ENCODE data around the gene CALN1. TPM values are rescaled to one million over a fixed set of nuclear protein-coding genes. Genes with fewer than 3 reads are reported as not detected.

CALN1 gene
- total and polyA plus RNA-seq, 2 of the 8 experiments (the other 6 are each of a cell fraction or from before 2014, with no cell fraction given) = 6.4 to 15.2 TPM

DNA sequence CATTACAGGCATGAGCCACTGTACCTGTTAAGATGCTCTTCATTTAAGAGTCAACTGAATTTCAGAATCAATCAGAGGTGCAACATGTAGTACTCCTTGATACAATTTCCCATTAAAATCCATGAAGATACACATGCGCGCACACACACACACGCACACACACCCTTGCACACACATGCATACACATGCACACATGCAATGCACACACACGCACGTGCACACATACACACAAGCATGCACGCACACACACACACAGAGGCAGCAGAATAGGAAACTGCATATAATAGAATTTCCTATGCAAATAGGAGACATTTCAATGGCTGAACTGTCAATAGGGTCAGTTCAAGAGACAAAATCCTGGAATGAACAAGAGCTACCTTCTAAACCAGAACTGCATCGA lies 192.6 kb downstream of the CALN1 start:
- TF ChIP-seq RBBP5 (IDR thresholded peaks at IDR 0.05; ENCODE audit: borderline replicate concordance, low read depth, low read length) (no peak), NANOG (IDR thresholded peaks at IDR 0.05; ENCODE audit: insufficient read depth, low read depth, low read length, poor library complexity, severe bottlenecking) (no peak), CBX8 (IDR thresholded peaks at IDR 0.05; ENCODE audit: borderline replicate concordance, low read depth, low read length) (no peak)
- Histone ChIP-seq H2AFZ (ENCODE audit: low read length) (no peak overlapping the region), H3K79me2 (ENCODE audit: control insufficient read depth in 1 of 2, insufficient read depth in 2 of 2, low read length in 2 of 2) (peaks cover 0 to 3% of the 10 kb centered on the region in 2 experiments; a peak in 2 of 4 replicates), H4K91ac (replicated peaks; ENCODE audit: insufficient read length, low read length) (no peak overlapping the region), H3K56ac (replicated peaks; ENCODE audit: insufficient read length, low read depth, low read length) (no peak overlapping the region), H3K9ac (replicated peaks in 1 of 4; ENCODE audit: extremely low read depth in 1 of 4, low read depth in 3 of 4, low read length in 3 of 4) (no peak overlapping the region), H3K4me2 (ENCODE audit: insufficient read depth in 1 of 2, low read depth in 2 of 2, low read length in 2 of 2) (no peak overlapping the region), H2BK15ac (ENCODE audit: low read length) (no peak overlapping the region), H3K14ac (ENCODE audit: insufficient read length) (no peak overlapping the region), H3K18ac (ENCODE audit: extremely low read depth, low read length) (no peak overlapping the region), H2BK12ac (ENCODE audit: low read depth, low read length) (no peak overlapping the region), H3K79me1 (ENCODE audit: low read depth, low read length) (no peaks in the 10 kb centered on the region), H3K23me2 (ENCODE audit: low read depth, low read length) (no peaks in the 10 kb centered on the region; the same call in 1 of the 2 replicates), H4K8ac (ENCODE audit: extremely low read depth, insufficient read depth, low read length) (no peak overlapping the region), H3K9me3 (ENCODE audit: insufficient read depth in 2 of 2, low read depth in 1 of 2, low read length in 1 of 2) (no peaks in the 10 kb centered on the region; a peak in 1 of 4 replicates), H3K4ac (replicated peaks; ENCODE audit: insufficient read length, low read depth, low read length) (no peak overlapping the region), H2AK5ac (ENCODE audit: low read depth, low read length) (no peak overlapping the region), H3K23ac (ENCODE audit: insufficient read length) (no peak overlapping the region), H3K27ac (ENCODE audit: low read depth, low read length) (no peak overlapping the region), H2BK20ac (ENCODE audit: low read length) (no peak overlapping the region), H3K36me3 (ENCODE audit: control insufficient read depth in 2 of 4, insufficient read depth in 4 of 4, low read length in 3 of 4) (no peaks in the 10 kb centered on the region), H4K5ac (ENCODE audit: insufficient read length, low read depth, low read length) (no peak overlapping the region), H3K4me1 (replicated peaks in 1 of 4; ENCODE audit: control insufficient read depth in 3 of 4, insufficient read depth in 4 of 4, low read length in 3 of 4) (no peaks in the 10 kb centered on the region), H3K4me3 (ENCODE audit: extremely low read depth in 1 of 4, insufficient read depth in 2 of 4, low read depth in 3 of 4, low read length in 4 of 4) (no peak overlapping the region), H2BK120ac (replicated peaks; ENCODE audit: low read depth, low read length) (no peak overlapping the region), H4K20me1 (replicated peaks in 1 of 2; ENCODE audit: control insufficient read depth in 1 of 2, insufficient read depth in 2 of 2, low read length in 2 of 2) (peaks cover 0 to 1% of the 10 kb centered on the region in 2 experiments), H2BK5ac (ENCODE audit: low read depth, low read length) (no peak overlapping the region), H3K27me3 (replicated peaks in 1 of 4; ENCODE audit: control insufficient read depth in 3 of 4, extremely low read depth in 1 of 4, insufficient read depth in 3 of 4, low read length in 3 of 4) (no peaks in the 10 kb centered on the region)
- ChIA-PET CTCF (ENCODE audit: partially characterized antibody) (no interaction called here), POLR2A (ENCODE audit: partially characterized antibody) (interaction anchor here (0.7 kb wide), 1 partner anchor 1156 kb away, joined by 5 read pairs; no protein-coding TSS in a partner anchor)
- no peak for FAIRE-seq
- WGBS, 2 experiments (ENCODE audit: extremely low coverage in 1 of 2, insufficient coverage in 1 of 2, insufficient read length in 1 of 2, insufficient replicate concordance in 2 of 2, low coverage in 1 of 2, low lambda C conversion rate in 2 of 2, missing lambda C conversion rate in 1 of 2) = 96% methylated on average over 7 of the region's 7 CpGs; no CpG with 5 or more reads in 1 of the 2 experiments
- no peak for DNase-seq (ENCODE audit: low read depth in 1 of 2, low spot score in 2 of 2)

Data from H1 (cell line).